ENCODE measurements around the gene NGLY1.

NGLY1 gene

DNA sequence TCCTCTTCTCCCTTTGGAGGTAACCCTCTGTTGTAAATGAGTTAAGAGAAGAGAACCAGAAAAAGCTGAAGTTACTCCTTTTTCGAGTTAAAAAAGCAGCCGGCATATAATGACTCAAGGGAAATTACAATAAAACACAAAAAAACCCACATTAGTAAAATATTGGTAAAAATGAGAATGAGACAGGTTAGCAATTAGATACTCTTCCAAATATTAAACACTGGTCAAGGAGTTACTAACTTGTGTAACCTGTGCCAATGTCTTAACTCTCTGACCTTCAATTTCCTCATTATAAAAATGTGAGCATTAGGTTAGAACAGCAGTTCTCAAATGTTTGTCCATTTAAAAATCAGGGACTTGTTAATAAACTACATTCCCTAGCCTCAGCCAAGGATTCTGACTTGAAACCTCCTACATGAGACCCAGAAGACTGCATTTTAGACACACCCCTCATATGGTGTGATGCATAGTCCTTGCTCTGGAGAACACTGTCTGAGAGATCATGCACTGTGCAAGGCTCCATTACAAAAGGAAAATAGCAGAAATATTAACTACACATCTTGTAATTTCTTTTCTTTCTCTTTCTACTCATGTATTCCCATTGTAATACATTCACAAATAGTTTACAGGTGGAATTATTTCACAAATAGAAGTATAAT lies 75.8 kb downstream of the NGLY1 start:
- no peak for DNase-seq

DNA sequence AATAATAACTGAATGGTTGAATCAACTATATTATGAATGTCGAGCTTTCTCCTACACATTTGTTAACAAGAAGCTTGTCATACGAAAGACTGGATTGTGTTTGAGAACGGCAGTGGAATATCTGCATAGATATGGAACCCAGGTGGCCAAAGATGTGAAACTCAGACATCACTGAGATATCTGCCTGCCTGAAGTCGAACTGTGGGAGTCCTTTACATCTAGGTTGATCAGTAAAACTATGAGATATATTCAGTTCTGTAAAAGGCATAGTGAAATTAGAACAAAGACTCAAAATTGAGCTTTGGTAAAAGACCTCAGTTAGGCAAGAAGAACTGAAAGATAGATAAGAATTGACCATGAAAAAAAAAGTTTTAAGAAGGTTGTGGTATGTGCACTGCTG lies 77.0 kb downstream of the NGLY1 start:
- DNase-seq, result no peak

- no peak for DNase-seq
Measured at GRCh38 chr3:25697553-25697952, 85.7 kb downstream of the NGLY1 start.

DNA sequence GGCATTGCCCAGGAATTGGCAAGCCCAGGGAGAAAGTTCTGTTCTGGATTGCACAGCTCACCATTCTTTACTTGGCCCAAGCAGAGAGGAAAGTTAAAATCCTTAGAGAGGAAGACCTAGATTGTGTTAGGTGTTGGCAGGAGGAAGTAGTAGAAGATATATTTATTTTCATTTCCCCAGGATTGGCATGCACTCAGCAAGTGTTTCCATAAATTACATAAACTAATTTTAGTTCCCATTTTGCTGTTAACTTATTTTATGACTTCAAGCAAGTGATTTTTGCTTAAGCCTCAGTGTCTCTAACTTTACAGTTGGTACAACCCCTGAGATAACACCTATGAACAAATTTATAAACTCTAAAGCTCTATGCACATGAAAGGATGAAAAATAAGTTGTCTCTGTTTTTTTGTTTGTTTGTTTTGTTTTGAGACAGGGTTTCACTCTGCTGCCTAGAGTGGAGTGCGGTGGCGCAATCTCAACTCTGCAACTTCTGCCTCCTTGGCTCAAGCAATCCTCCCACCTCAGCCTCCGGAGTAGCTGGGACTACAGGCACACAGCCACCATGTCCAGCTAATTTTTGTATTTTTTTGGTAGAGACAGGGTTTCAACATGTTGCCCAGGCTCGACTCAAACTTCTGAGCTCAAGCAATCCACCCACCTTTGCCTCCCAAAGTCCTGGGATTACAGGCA lies 87.4 kb downstream of the NGLY1 start:
- DNase-seq, result peak; percentile 60 to 65 (median 61)

DNA sequence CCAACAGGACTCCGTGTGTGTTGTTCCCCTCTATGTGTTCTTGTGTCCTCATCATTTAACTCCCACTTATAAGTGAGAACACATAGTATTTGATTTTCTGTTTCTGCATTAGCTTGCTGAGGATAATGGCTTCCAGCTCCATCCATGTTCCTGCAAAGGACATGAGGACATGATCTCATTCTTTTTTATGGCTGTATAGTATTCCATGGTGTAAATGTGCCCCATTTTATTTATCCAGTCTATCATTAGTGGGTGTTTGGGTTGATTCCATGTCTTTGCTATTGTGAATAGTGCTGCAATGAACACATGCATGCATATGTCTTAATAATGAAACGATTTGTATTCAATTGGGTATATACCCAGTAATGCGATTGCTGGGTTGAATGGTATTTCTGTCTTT lies 90.0 kb downstream of the NGLY1 start:
- no peak for DNase-seq

- DNase-seq, result no peak
Measured at GRCh38 chr3:25692341-25692740, 90.9 kb downstream of the NGLY1 start.

DNA sequence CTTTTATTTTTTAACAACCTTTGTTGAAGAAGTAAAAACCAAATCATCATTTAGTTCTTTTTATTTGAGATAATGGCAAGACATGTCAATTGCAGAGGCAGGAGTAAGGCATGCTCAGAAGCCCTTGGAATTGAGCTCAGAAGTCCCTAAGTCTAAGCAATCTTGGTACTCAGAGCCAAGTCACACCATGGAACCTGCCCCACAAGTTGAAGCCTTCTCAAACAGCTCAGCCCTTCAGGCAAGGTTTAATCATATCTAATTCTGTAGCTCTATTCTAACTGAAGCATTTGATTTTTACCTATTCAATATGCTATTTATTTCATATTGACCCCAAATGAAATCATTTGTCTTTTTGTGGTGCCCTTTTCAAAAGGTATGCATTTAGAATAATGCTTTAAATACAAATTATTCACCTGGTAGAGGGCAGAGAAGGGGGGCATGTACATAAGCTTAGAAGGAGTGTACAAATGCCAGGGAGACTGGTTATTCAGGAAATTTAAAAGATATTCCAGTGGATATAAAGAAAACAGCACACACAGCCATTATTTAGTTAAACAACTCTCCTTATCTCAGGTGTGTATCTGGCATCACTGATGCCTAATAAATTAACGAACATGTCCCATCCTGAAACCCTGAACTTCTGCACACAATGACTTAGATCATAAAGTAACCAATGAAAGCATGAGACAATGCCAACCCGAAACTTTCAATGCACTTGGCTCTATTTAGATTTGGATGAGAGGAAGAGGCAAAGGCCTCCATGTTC lies 92.3 kb downstream of the NGLY1 start:
- DNase-seq, result no peak

- DNase-seq, result no peak
Measured at GRCh38 chr3:25689226-25689625, 94.0 kb downstream of the NGLY1 start.

DNA sequence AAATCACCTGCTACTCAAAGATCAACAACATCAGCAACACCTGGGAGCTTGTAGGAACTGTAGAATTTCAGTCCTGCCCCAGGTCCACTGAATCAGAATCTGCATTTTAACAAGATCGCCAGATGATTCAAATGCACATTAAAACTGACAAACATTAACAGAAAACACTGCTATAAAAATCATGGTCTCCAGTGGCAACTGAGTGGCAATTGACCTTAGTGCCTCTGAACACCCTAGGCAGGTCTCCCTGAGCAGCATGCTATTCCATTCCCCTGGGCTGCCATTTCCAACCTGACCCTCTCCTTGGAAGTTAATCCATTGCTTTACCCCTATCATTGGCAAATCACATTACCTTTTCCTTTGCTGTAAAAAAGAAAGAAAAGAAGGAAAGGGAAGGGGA lies 95.5 kb downstream of the NGLY1 start:
- DNase-seq, result no peak

DNA sequence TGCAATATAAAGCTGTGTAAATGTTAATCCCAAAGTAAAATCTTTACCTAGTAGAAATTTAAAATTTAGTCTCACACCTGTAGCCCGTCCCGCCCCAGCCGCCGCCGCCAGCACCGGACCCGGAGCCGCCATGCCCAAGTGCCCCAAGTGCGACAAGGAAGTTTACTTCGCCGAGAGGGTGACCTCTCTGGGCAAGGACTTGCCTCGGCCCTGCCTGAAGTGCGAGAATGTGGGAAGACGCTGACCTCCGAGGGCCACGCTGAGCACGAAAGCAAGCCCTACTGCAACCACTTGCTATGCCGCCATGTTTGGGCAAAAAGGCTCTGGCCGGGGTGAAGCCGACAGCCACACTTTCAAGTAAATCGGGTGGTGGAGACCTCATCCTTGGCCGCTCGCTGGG lies 96.5 kb downstream of the NGLY1 start:
- no peak for DNase-seq

- DNase-seq, result no peak
Measured at GRCh38 chr3:25683882-25684281, 99.4 kb downstream of the NGLY1 start.

GRCh38 chr3:25683410-25683809 lies 99.8 kb downstream of the NGLY1 start:
- DNase-seq, result no peak

DNA sequence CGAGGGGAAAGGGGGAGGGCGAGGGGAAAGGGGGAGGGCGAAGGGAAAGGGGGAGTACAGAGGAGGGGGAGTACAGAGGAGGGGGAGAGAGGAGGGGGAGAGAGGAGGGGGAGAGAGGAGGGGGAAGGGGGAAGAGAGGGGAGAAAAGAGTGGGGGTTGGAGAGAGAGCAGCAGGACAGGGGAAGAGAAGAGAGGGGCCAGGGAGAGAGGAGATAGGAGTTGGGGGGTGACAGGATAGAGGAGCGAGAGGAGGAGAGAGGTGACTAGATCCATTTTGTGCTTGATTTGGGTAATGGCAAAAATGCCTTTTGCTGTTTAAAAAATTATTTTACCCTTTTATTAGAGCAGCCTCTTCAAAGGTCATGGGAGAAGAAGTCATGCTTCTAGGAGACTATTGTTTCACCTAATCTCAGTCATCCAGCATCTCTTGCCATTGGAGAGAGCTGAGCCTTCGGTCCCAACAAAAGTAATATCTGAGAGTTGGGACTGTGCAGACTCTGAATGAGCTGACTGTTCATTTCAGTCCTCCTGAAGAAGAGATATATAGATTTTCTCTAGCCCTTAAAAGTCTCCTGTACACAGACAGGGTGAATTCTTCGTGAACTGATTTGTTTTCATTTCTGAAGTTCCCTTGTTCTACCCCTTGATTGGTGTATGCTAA lies 103.5 kb downstream of the NGLY1 start:
- DNase-seq, result no peak

GRCh38 chr3:25679166-25679565 lies 104.1 kb downstream of the NGLY1 start:
- DNase-seq, result no peak

DNA sequence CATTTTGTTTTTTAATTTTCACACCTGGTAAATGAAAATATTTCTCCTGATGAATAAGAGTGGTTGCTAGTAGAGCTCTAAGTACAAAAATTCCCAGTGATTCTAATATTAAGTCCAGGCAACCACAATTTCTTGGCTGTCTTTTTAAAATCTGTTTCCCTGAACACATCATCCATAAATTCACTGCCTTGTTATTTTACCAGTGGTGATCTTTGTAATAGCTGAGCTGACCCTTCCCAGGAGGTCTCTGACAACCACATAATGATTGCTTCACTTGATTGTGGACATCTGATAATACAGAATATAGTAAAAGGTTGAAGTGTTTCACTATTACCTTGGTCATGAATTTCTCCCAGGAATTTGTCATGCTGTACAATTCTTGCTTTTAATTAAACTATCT lies 104.7 kb downstream of the NGLY1 start:
- no peak for DNase-seq

DNA sequence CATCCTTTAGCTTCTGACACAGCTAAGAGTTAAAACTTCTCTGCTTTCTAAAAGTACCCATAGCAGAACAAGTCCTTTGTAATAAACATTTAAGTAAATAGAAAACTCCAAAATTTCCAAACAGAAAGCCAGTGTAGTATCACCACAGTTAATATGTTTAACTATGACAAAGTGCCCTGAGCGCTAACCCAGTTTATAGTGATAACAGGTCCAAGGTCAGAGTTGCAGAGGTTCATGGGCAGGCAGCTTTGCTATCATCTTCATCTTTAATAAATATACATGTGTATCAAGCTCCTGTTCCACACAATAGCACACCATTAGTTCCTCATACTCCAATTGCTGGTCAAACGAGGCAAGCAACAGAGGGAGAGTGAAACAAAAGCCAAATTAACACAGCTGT lies 106.1 kb downstream of the NGLY1 start:
- DNase-seq, result no peak

DNA sequence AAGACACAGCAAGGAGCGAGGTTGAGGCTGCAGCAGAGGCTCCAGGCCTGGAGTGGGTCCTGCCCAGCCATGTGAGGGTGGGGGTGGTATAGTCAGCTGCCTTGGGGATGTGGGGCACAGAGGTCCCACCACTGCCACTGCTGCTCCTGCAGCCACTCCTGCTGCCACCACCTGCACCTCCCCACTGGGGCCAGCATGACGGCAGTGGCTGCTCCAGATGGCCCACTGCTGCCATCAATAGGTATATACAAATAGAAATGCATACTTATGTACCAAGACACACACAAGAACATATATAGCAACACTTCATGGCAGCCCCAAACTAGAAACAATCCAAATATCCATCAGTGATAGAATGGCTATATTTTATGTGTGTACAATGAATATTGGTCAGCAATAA lies 108.6 kb downstream of the NGLY1 start:
- no peak for DNase-seq

DNA sequence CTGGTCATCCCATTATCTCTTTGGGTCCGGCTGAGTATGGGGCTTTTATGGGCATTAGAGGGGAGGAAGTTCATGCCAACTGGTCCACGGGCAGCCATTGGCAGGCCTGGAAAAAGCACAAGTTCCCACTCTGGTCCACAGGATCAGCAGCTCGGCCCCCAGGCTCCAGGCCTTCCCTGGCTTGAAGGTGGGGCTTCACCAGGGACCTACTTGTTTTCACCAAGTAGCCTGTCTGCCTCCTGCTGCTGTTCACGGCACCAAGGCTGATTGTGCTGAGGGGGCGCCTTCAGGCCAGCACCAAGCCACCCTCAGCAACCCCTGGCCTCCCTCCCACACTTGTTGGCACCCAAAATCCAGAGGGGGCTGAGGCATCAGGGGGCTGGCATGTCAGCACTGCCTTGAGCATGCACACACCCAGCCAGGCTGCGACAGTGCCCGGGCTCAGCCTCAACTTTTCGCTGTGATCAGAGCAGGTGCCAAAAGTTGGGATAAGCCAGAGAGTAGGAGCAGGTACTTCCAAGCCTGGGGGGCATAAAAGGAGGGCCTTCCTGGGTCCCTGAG lies 109.4 kb downstream of the NGLY1 start:
- no peak for DNase-seq

Measured in suppressor macrophage treated with lipopolysaccharide for 1 hour (primary cell).